ENCODE results near the gene MATR3.
"Not testable (repeated sequence)": the region's sequence is repeated elsewhere in the genome, so short reads cannot be mapped to it uniquely, and the experiment has no call there.

Gene MATR3

DNA sequence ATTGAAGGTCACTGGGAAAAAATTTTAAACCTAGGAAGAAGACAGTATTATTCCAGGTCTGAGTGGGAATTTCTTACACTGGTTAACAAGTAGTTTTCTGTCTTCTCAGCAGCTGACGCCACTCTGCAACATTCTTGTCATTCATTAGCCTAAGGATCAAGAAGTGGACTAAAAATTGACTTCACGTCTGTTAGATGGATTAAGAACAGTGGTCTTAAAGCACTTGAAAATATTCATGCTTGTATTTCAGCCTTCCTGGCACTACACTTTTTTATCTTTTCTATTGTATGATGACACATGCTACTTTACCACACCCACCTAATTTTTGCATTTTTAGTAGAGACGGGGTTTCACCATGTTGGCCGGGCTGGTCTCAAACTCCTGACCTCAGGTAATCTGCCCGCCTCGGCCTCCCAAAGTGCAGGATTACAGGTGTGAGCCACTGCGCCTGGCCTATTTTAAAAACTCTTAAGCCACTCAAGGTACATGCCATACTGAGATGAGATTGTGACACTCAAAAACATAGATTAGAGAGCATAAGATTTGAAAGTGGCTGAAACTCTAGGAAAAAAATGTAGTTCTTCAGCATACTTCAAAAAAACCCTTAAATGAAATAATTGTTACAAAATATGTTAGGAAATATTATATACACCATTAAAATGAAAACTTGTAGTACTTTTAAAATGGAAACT is 8.4 kb downstream of the MATR3 start:
- no peak for DNase-seq

- DNase-seq = no peak
These were observed 11.1 kb downstream of the MATR3 start for GRCh38 chr5:139304391-139305324.

DNA sequence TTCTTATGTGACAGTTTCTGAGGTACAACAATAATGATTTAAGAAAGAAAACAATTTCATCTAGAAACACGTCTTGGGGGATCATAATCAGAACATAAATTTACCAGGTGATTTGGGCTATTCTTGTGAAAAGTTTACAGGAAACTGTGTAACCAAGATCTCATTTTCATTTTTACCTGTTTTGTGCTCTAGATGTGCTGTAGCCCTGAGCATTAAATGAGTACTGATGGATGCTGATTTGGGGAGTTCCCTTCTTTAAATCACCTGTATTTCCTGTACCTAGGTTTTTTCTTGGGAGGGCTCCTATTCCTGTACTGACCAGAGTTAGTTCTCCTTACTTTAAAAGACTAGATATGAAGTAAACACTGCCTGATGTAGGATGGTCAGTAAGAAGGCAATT is 12.7 kb downstream of the MATR3 start:
- DNase-seq = no peak

DNA sequence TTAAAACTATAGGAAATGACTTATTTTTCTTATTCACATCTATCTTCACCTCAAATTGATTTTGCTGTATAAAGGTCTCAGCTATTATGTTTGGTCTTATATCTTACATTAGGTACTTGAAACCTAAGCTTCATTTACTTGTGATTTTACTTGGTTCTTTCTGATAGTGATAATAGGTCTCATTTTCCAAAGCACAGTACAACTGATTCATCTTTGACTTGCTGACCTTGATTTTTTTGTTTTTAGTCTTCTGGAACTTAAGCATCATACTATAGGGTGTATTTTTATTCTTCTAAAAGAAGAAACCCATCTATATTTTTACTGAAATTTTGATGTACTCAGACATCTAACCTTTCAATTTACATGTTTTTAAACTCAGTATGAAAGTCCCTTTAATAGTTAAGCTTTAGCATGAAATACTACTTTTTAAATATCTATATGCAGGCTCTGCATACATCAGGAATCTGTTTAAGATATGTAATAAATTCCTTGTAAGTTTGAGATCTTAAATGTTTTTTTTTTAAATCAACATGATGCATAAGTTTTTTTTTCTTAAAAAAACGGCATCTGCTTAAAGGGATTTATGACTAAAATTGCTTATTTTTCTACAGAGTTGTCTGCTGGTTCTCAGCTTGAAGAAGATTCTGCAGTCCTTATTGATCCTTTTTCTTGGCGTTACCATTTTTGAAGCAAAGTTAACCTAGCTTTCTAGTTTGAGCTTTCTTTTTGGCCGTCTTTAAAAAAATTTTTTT is 13.3 kb downstream of the MATR3 start:
- DNase-seq = no peak

DNA sequence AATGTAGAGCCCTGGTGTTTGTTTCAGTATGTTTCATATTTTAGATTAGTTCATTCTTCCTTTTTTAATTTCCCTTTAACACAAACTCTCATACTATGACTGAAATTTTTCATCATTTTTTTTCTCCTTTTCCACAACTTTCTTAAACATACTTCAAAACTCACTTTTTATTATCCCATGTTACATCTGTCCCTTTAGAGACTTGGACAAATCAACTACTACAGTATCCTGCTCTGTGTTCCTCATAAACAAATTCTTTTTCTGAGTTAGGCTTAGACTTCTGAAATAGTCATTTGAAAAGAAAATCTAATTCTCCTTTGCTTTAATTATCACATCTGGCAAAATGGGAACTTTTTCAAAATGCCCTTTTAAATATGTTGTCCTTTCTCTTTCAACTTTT is 15.3 kb downstream of the MATR3 start:
- no peak for DNase-seq

GRCh38 chr5:139310715-139311186 is 17.2 kb downstream of the MATR3 start:
- not testable (repeated sequence) for DNase-seq

- no peak for DNase-seq
These were observed 18.5 kb downstream of the MATR3 start for GRCh38 chr5:139312075-139312474.

DNA sequence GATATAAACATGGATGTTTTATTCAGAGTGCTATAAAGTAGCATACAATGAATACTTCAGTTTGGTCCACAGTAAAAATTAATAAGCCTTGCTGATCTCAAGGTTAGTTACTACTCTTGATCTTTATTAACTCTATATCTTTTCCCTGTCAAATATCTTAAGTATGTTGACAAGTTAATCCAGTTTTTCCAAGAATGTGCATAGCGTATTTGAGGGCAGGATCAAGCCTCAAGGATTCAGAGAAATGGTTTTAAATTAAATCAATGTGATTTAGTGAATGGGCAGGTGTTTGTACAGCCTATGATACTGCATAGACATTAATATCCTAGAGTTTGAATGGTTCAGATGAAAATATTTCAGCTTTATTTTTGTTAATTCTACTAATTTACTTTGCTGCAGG is 20.7 kb downstream of the MATR3 start:
- DNase-seq = no peak

DNA sequence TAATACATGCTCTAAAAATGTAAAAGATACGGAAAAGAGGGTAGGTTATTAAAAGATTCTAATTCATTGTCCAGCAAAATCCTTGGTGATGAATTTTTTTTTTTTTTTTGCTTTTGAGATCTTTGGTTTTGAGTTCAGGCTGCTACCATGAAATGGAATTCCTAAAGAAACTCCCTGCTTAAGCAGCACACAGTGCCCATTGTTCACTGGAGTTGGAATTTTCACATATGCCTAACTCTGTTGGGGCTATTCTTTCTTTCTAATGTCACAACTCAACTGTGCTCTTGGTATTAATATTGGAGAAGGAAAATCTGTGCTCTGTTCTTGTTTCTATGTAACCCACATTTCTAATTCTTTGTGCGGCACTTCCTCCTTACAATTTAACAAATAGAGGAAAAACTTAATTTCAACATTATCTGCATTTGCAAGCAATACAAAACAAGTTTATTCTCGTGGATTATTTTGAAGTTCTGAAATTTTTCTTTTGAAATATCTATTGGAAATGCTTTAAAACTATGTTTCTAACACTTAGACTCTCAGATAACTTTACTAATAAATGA is 21.6 kb downstream of the MATR3 start:
- DNase-seq = no peak

- no peak for DNase-seq
These were observed 42.3 kb downstream of the MATR3 start for GRCh38 chr5:139335811-139336210.

- DNase-seq = no peak
These were observed 46.5 kb downstream of the MATR3 start for GRCh38 chr5:139340051-139340450.

DNA sequence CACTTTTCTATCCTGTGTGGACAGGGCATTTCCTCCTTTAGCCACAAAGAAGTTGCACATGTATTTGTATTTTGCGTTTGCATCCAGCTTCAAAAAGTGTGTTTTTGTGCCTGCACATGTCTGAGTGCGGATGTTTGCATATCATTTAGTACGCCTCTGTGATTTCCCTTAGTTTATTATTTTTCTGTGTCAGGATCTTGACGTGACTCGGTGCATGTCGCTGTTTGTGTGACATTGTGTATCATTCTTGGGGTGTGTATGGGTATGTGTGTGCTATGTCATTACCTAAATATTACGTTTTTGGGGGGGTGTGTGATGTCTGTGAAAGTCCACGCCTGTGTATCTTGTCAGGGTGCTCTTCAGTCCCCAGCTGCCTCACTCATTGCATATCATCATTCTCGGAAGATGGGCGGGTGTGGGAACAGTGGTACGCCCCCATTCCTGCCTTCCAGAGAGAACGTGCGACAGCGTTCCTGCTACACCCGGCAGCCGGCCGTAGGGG is 47.7 kb downstream of the MATR3 start:
- DNase-seq = no peak

DNA sequence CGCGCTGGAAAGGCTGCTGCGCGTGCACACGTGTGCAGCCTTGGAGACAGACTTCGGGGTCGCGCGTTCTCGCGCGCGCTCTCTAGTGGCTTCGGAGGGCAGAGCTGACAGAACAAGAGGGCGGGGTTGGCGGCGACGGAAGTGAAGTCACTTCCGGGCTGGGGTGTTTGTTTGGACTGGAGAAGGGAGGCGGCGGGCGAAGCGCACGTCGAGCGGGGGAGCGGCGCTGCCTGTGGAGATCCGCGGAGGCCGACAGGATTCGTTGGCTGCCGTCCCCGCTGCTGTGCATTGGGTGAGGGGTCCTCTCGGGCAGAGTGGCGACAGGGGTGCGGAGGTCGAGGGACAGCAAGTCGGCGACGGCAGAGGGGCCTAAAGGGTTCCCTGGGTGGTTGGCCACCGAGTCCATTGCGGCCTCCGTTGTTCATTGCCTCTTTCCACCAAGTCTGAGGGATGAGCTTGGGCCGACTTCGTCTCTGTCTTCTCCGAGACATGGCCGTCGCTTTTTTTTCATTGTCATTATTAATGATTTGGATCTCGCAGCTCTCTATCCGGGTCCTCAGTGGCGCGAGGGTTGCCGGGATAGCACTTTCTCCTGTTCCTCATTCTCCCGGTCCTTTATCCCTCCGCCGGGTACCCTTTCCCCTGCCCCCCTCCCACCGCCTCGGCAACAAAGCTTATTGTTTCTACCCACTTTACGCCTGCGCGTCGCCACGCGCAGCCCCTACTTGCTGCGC is 48.3 kb downstream of the MATR3 start, which contains the start of gene PAIP2:
PAIP2 (plus strand) TSS at position 166 of the 734 bp plus-strand sequence. CDS start 21,931 bp downstream, outside the sequence.
- DNase-seq = peak; percentile 91

- DNase-seq = no peak
These were observed 48.8 kb downstream of the MATR3 start for GRCh38 chr5:139342423-139342723.

GRCh38 chr5:139343476-139343875 is 49.9 kb downstream of the MATR3 start:
- no peak for DNase-seq

GRCh38 chr5:139344177-139344576 is 50.6 kb downstream of the MATR3 start:
- DNase-seq = no peak

DNA sequence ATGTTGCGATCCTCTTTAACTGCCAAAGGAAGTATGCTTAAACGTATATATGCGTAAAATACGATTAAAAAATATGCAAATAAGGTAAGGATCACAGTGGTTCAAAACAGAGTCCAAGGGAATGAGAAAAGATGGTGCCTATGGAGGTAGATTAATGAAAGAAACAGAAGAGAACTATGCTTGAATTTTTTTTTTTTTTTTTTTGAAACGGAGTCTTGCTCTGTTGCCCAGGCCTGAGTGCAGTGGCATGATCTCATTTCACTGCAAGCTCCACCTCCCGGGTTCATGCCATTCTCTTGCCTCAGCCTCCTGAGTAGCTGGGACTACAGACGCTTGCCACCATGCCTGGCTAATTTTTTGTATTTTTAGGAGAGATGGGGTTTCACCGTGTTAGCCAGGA is 51.9 kb downstream of the MATR3 start:
- DNase-seq = not testable (repeated sequence)

- not testable (repeated sequence) for DNase-seq
These were observed 54.3 kb downstream of the MATR3 start for GRCh38 chr5:139347863-139348262.

- no peak for DNase-seq
These were observed 60.6 kb downstream of the MATR3 start for GRCh38 chr5:139354186-139354585.

- DNase-seq = not testable (repeated sequence)
These were observed 62.4 kb downstream of the MATR3 start for GRCh38 chr5:139355900-139356299.

DNA sequence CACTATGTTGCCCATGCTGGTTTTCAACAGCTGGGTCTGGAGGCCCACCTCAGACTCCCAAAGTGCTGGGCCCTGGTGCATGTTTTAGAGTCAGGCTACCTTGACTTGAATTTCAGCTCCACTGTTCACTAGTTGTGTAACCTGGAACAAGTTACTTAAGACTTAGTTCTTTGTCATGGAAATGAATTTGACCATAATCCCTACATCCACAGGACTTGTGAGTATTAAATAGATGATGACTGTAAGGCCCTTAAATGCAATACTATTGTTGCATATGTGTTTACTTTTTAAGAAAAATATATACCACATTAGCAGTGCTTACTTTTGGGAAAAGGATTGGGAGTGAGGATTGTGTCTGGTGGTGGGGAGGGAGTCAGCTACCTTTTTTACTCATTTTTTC is 64.5 kb downstream of the MATR3 start:
- no peak for DNase-seq

DNA sequence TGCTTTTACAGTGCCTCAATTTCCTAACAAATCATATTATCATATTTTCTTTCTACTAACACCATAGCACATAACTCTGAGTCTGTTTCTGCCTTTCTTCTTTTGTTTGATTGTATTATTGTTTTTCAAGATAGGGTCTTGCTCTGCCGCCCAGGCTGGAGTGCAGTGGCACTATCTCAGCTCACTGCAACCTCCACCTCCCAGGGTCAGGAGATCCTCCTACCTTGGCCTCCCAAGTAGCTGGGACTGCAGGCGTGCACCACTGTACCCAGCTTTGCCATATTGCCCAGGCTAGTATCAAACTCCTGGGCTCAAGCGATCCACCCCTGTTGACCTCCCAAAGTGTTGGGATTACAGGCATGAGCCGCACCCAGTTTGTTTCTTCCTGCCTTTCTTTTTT is 66.8 kb downstream of the MATR3 start:
- DNase-seq = no peak
